Liver (tissue), 9 donors: Measurements from ENCODE around the gene LRRC4. TPM values are rescaled to one million over a fixed set of nuclear protein-coding genes. Genes with fewer than 3 reads are reported as not detected.

ENCODE experiments used
- DNase-seq: peaks from one replicate; pipeline ENCODE4 v3.0.0-alpha.2; 2017; ENCODE audit warnings: low spot score
- H3K27ac ChIP-seq, 2 donors: one replicate each; pipeline ENCODE4 v1.7.0; 2013; ENCODE audit warnings: inconsistent platforms in 2 of 2, low read length in 2 of 2, control low read depth in 1 of 2, low read depth in 1 of 2, mild to moderate bottlenecking in 1 of 2
- H3K27me3 ChIP-seq, 4 donors: one replicate each; pipeline versions ENCODE4 v1.6.1 to v1.7.0; 2013; ENCODE audit warnings: low read length in 3 of 4, inconsistent platforms in 1 of 4, mild to moderate bottlenecking in 1 of 4, moderate library complexity in 1 of 4; ENCODE audit not compliant: control insufficient read depth in 4 of 4, insufficient read depth in 4 of 4
- H3K36me3 ChIP-seq, 4 donors: one replicate each; pipeline versions ENCODE4 v1.6.1 to v1.7.0; 2013; ENCODE audit warnings: low read length in 3 of 4, mild to moderate bottlenecking in 3 of 4, low read depth in 1 of 4, moderate library complexity in 1 of 4; ENCODE audit not compliant: control insufficient read depth in 4 of 4, insufficient read depth in 3 of 4
- H3K4me1 ChIP-seq, 4 donors: one replicate each; pipeline versions ENCODE4 v1.6.1 to v1.7.0; 2013; ENCODE audit warnings: low read length in 3 of 4, mild to moderate bottlenecking in 3 of 4, moderate library complexity in 1 of 4; ENCODE audit not compliant: control insufficient read depth in 4 of 4, insufficient read depth in 4 of 4
- H3K4me3 ChIP-seq, 3 donors: one replicate each; pipeline versions ENCODE4 v1.6.1 to v1.7.0; 2013; ENCODE audit warnings: low read length in 3 of 3, control low read depth in 1 of 3, low read depth in 1 of 3, mild to moderate bottlenecking in 1 of 3
- H3K9ac ChIP-seq, 2 donors: one replicate each; pipeline ENCODE4 v1.7.0; 2013; ENCODE audit warnings: low read length in 2 of 2, mild to moderate bottlenecking in 2 of 2, moderate library complexity in 2 of 2, control low read depth in 1 of 2, low read depth in 1 of 2
- H3K9me3 ChIP-seq, 4 donors: one replicate each; pipeline versions ENCODE4 v1.6.1 to v1.7.0; 2013; ENCODE audit warnings: low read length in 3 of 4; ENCODE audit not compliant: control insufficient read depth in 4 of 4
- EGR1 ChIP-seq, 2 donors: IDR thresholded peaks; 2 replicates each; pipeline ENCODE4 v1.6.1; 2016 to 2018; ENCODE audit warnings: antibody characterized with exemption in 2 of 2, low read depth in 2 of 2
- FOXA1 ChIP-seq: IDR thresholded peaks from 2 replicates; pipeline ENCODE4 v1.6.1; 2016; ENCODE audit warnings: antibody characterized with exemption
- FOXA2 ChIP-seq: IDR thresholded peaks from 2 replicates; pipeline ENCODE4 v1.6.1; 2016; ENCODE audit warnings: antibody characterized with exemption
- GABPA ChIP-seq, 2 donors: IDR thresholded peaks in 1 of 2; conservative IDR thresholded peaks in 1 of 2; 2 replicates each; pipeline ENCODE4 v1.6.1; 2016; ENCODE audit warnings: antibody characterized with exemption in 2 of 2, mild to moderate bottlenecking in 1 of 2, moderate library complexity in 1 of 2
- HNF4A ChIP-seq, 2 donors: conservative IDR thresholded peaks; 2 replicates each; pipeline ENCODE4 v1.6.1; 2016; ENCODE audit warnings: antibody characterized with exemption in 2 of 2, mild to moderate bottlenecking in 2 of 2
- HNF4G ChIP-seq: IDR thresholded peaks from 2 replicates; pipeline ENCODE4 v1.6.1; 2016; ENCODE audit warnings: antibody characterized with exemption
- NR2F2 ChIP-seq: IDR thresholded peaks from 2 replicates; pipeline ENCODE4 v1.6.1; 2016; ENCODE audit warnings: antibody characterized with exemption
- RXRA ChIP-seq, 2 donors: IDR thresholded peaks; 2 replicates each; pipeline ENCODE4 v1.6.1; 2017 to 2018; ENCODE audit warnings: antibody characterized with exemption in 2 of 2, mild to moderate bottlenecking in 1 of 2
- TAF1 ChIP-seq: conservative IDR thresholded peaks from 2 replicates; pipeline ENCODE4 v1.6.1; 2016; ENCODE audit warnings: antibody characterized with exemption, mild to moderate bottlenecking
- YY1 ChIP-seq: IDR thresholded peaks from 2 replicates; pipeline ENCODE4 v1.6.1; 2016; ENCODE audit warnings: antibody characterized with exemption, mild to moderate bottlenecking
- ZBTB33 ChIP-seq: IDR thresholded peaks from 2 replicates; pipeline ENCODE4 v1.6.1; 2016; ENCODE audit warnings: antibody characterized with exemption
- WGBS: extraction: QIAGEN DNeasy Blood & Tissue Kit; methylation state at CpG from one replicate; pipeline ENCODE4 v1.1.7; 2013; 5-methylcytosine and 5-hydroxymethylcytosine counted together
- polyA plus RNA-seq, 2 donors: library from polyadenylated mRNA; stranded (reverse) in 1 of 2; unstranded in 1 of 2; fragments of 200-250 nt in 1 of 2; fragments of >200 nt in 1 of 2; fragmentation: Nextera tagmentation in 1 of 2; extraction: Ambion mirVana in 1 of 2; gene quantifications; one replicate each; pipeline versions ENCODE4 v1.2.1 to v1.2.3, GENCODE V29; 2013 to 2015
- total RNA-seq, 2 donors: library from RNA; depleted of rRNA; stranded (reverse); fragments of >200 nt; gene quantifications; one replicate each; pipeline ENCODE4 v1.2.3, GENCODE V29; 2014
- TF ChIP-seq, protein P1 (sequence below): fragments of 150-350 bp; IDR thresholded peaks from 2 replicates; pipeline ENCODE4 v1.5.1; 2017; ENCODE audit warnings: improper control_type of control experiment, low read depth, low read length; ENCODE audit not compliant: missing input control
- donor health status: healthy.
- donor health status: healthy.
- donor health status: healthy.
- donor health status: healthy.
- donor health status: healthy.

LRRC4 gene
- total and polyA plus RNA-seq, 4 donors, result 0.54 to 2.7 (median 1.2) TPM

DNA sequence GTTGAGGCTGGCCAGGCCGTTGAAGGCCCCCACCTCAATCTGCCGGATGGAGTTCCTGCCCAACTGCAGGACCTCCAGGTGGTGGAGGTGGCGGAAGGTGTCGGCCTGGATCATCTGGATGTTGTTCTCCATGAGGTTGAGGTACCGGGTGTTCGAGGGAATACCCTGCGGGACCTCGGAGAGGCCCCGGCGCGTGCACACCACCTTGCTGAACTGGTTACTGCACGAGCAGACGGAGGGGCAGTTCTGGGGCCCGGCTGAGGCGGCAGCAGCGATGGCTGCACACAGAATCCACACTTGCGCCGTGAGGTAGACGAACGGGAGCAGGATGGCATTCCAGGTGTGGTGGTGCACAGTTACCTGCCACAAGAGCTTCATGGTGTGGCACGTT is 979 bp downstream of the LRRC4 start:
- no peak for TF ChIP-seq HNF4G
- no peak for TF ChIP-seq EGR1 (IDR thresholded peaks at IDR 0.05; ENCODE audit: low read depth in 2 of 2)
- TF ChIP-seq GABPA (IDR thresholded peaks at IDR 0.05 in 1 of 2, conservative IDR thresholded peaks at IDR 0.05 in 1 of 2), result no peak
- TF ChIP-seq NR2F2, result no peak
- TF ChIP-seq YY1, result no peak
- TF ChIP-seq TAF1, result no peak
- TF ChIP-seq ZBTB33, result no peak
- Histone ChIP-seq H3K4me1 (peaks cover 7 to 46% (median 31%) of the 10 kb centered on the region in 4 donors), H3K4me3 (peak overlapping the region in 1 of 3 donors; percentile 50), H3K36me3 (peaks cover 0 to 6% (median 1%) of the 10 kb centered on the region in 4 donors), H3K9me3 (no peaks in the 10 kb centered on the region), H3K27ac (no peak overlapping the region), H3K9ac (no peak overlapping the region), H3K27me3 (no peaks in the 10 kb centered on the region)
- no peak for DNase-seq
- 92% methylated on average over 21 of the region's 21 CpGs for WGBS

- no peaks in the 10 kb centered on the region for H3K27me3 ChIP-seq
- H3K4me3 ChIP-seq, result no peak overlapping the region
- no peak overlapping the region for H3K27ac ChIP-seq
- no peak for DNase-seq
- H3K9ac ChIP-seq, result no peak overlapping the region
- peaks cover 0 to 8% (median 1%) of the 10 kb centered on the region in 4 donors for H3K36me3 ChIP-seq
- H3K9me3 ChIP-seq, result no peaks in the 10 kb centered on the region
- peaks cover 7 to 47% (median 34%) of the 10 kb centered on the region in 4 donors for H3K4me1 ChIP-seq
- WGBS, result 86% methylated on average over 17 of the region's 17 CpGs
- TF ChIP-seq HNF4A (conservative IDR thresholded peaks at IDR 0.05) (peak; percentile 36 to 66), RXRA (IDR thresholded peaks at IDR 0.05) (peak; percentile 69 to 90), FOXA1 (no peak)
Measured at GRCh38 chr7:128029405-128029995, 1.7 kb downstream of the LRRC4 start.

- WGBS, result 80% methylated on average over 4 of the region's 4 CpGs
- Histone ChIP-seq H3K9ac (no peak overlapping the region), H3K27me3 (no peaks in the 10 kb centered on the region), H3K27ac (no peak overlapping the region), H3K36me3 (peaks cover 0 to 13% (median 1%) of the 10 kb centered on the region in 4 donors), H3K9me3 (no peaks in the 10 kb centered on the region), H3K4me1 (peaks cover 5 to 47% (median 35%) of the 10 kb centered on the region in 4 donors), H3K4me3 (peak overlapping the region in 1 of 3 donors; percentile 11)
- no peak for DNase-seq
- TF ChIP-seq FOXA2, result no peak
- TF ChIP-seq FOXA1, result no peak
- TF ChIP-seq YY1, result no peak
- TF ChIP-seq TAF1, result no peak
- no peak for TF ChIP-seq HNF4G
Measured at GRCh38 chr7:128027485-128027980, 3.7 kb downstream of the LRRC4 start.

DNA sequence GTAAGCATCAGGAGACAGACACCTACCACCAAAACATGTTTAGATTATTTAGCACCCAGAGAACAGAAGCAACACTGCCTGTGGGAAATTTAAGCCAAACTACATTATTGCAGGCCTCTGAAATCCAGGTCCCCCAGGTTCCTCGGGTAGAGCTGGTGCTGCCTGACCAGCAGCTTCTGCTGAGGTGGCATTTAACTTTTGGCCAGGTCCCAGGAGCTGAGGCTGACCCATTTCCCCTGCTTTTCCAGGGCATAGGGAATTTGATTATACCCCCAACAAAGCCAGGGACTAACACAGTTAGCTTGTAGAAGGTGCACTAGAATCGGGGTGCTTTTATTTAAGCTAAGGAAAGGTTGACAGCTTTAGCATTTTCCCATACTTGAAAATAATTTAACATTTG is 4.7 kb downstream of the LRRC4 start:
- no peak for DNase-seq
- Histone ChIP-seq H3K27ac (no peak overlapping the region), H3K27me3 (no peaks in the 10 kb centered on the region), H3K36me3 (peaks cover 0 to 13% (median 1%) of the 10 kb centered on the region in 4 donors), H3K9me3 (no peaks in the 10 kb centered on the region), H3K9ac (no peak overlapping the region), H3K4me3 (no peak overlapping the region), H3K4me1 (peaks cover 5 to 45% (median 34%) of the 10 kb centered on the region in 4 donors)
- TF ChIP-seq FOXA1, result no peak
- no peak for TF ChIP-seq RXRA (IDR thresholded peaks at IDR 0.05)
- TF ChIP-seq, protein P1, sequence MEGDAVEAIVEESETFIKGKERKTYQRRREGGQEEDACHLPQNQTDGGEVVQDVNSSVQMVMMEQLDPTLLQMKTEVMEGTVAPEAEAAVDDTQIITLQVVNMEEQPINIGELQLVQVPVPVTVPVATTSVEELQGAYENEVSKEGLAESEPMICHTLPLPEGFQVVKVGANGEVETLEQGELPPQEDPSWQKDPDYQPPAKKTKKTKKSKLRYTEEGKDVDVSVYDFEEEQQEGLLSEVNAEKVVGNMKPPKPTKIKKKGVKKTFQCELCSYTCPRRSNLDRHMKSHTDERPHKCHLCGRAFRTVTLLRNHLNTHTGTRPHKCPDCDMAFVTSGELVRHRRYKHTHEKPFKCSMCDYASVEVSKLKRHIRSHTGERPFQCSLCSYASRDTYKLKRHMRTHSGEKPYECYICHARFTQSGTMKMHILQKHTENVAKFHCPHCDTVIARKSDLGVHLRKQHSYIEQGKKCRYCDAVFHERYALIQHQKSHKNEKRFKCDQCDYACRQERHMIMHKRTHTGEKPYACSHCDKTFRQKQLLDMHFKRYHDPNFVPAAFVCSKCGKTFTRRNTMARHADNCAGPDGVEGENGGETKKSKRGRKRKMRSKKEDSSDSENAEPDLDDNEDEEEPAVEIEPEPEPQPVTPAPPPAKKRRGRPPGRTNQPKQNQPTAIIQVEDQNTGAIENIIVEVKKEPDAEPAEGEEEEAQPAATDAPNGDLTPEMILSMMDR, result no peak
- WGBS, result 55% methylated on average over 2 of the region's 2 CpGs
